OCI-LY7 (cell line): Measurements from ENCODE around the gene DCC. TPM values are rescaled to one million over a fixed set of nuclear protein-coding genes. Genes with fewer than 3 reads are reported as not detected.

ENCODE experiments used
- BruUV-seq: library from RNA; stranded (reverse); fragments of 400-500 nt; replicated peaks from 2 replicates; lab custom pipeline; 2021; lab: Mats Ljungman, UMichigan
- CTCF ChIA-PET: fragments of 300-600 bp; sonication (Branson Sonifier 250); formaldehyde crosslinking; loops from one replicate; lab custom pipeline; 2022; ENCODE audit warnings: antibody characterized with exemption; ENCODE audit not compliant: unreplicated experiment; lab: Charles Lee
- POLR2A ChIA-PET: fragments of 300-600 bp; sonication (Branson Sonifier 250); formaldehyde crosslinking; loops from one replicate; lab custom pipeline; 2022; ENCODE audit warnings: antibody characterized with exemption; lab: Charles Lee
- DNase-seq: peaks from one replicate; pipeline ENCODE4 v3.0.0-alpha.2; 2015; ENCODE audit warnings: low spot score
- H2AFZ ChIP-seq: fragments of 200-600 bp; sonication (generic), shearing (Covaris generic); 2 replicates; pipeline ENCODE4 v1.6.1; 2014; ENCODE audit warnings: mild to moderate bottlenecking, antibody characterized with exemption, low read length, moderate library complexity
- H3K27ac ChIP-seq: fragments of 200-600 bp; sonication (generic); 2 replicates; pipeline ENCODE4 v1.5.1; 2014; ENCODE audit warnings: mixed run types, low read depth, mild to moderate bottlenecking, moderate library complexity, low read length, inconsistent platforms; ENCODE audit not compliant: poor library complexity, severe bottlenecking
- H3K36me3 ChIP-seq: fragments of 200-600 bp; sonication (generic); 2 replicates; pipeline ENCODE4 v1.6.1; 2014; ENCODE audit warnings: mild to moderate bottlenecking, antibody characterized with exemption, low read length, moderate library complexity, mixed read lengths; ENCODE audit not compliant: insufficient read depth
- H3K4me1 ChIP-seq: fragments of 200-600 bp; sonication (generic); 2 replicates; pipeline ENCODE4 v1.5.1; 2014; ENCODE audit warnings: mild to moderate bottlenecking, low read length; ENCODE audit not compliant: insufficient read depth, poor library complexity, severe bottlenecking
- H3K4me2 ChIP-seq: fragments of 200-600 bp; sonication (generic); 2 replicates; pipeline ENCODE4 v1.6.1; 2014; ENCODE audit warnings: mild to moderate bottlenecking, low read length
- H3K4me3 ChIP-seq: fragments of 200-600 bp; sonication (generic); 2 replicates; pipeline ENCODE4 v1.5.1; 2014; ENCODE audit warnings: mild to moderate bottlenecking, low read depth, low read length; ENCODE audit not compliant: poor library complexity, severe bottlenecking
- H3K79me2 ChIP-seq: fragments of 200-600 bp; sonication (generic); 2 replicates; pipeline ENCODE4 v1.6.1; 2016; ENCODE audit warnings: low read depth, mild to moderate bottlenecking, low read length, moderate library complexity, mixed read lengths; ENCODE audit not compliant: insufficient read depth
- H3K9me2 ChIP-seq: fragments of 200-600 bp; sonication (generic); 2 replicates; pipeline ENCODE4 v1.6.1; 2016; ENCODE audit warnings: mild to moderate bottlenecking, low read length, mixed read lengths; ENCODE audit not compliant: insufficient read depth
- H3K9me3 ChIP-seq: fragments of 200-600 bp; sonication (generic); 2 replicates; pipeline ENCODE4 v1.6.1; 2014; ENCODE audit warnings: mild to moderate bottlenecking, mixed run types, low read length, mixed read lengths
- H4K20me1 ChIP-seq: fragments of 200-600 bp; sonication (generic); 2 replicates; pipeline ENCODE4 v1.6.1; 2014; ENCODE audit warnings: mild to moderate bottlenecking, antibody characterized with exemption, low read length, moderate library complexity, mixed read lengths; ENCODE audit not compliant: insufficient read depth
- EZH2phosphoT487 ChIP-seq: fragments of 200-600 bp; sonication (generic); IDR thresholded peaks from 2 replicates; pipeline ENCODE4 v1.6.1; 2018; ENCODE audit warnings: low read depth, borderline replicate concordance, mild to moderate bottlenecking, mixed run types, antibody characterized with exemption, low read length, moderate library complexity, mixed read lengths
- intact Hi-C: fragments of 100-400 bp; cut with micrococcal nuclease; formaldehyde crosslinking; loops from one replicate; pipeline ENCODE4 v1.10.0; 2022; ENCODE audit not compliant: unreplicated experiment
- total RNA-seq, 2 experiments: library from RNA; depleted of rRNA in 1 of 2; stranded (reverse); fragments of >200 nt in 1 of 2; shearing (Covaris generic) in 1 of 2; gene quantifications; 2 replicates each; pipeline ENCODE4 v1.2.3, GENCODE V29; 2014 to 2022
- TF ChIP-seq, protein P1 (sequence below): fragments of 200-600 bp; sonication (generic); conservative IDR thresholded peaks from 2 replicates; pipeline ENCODE4 v1.5.1; 2014; ENCODE audit warnings: mild to moderate bottlenecking, antibody characterized with exemption, low read length, moderate library complexity, mixed read lengths

The DCC gene
- total RNA-seq, 2 experiments from 2014 or later, result not detected

DNA sequence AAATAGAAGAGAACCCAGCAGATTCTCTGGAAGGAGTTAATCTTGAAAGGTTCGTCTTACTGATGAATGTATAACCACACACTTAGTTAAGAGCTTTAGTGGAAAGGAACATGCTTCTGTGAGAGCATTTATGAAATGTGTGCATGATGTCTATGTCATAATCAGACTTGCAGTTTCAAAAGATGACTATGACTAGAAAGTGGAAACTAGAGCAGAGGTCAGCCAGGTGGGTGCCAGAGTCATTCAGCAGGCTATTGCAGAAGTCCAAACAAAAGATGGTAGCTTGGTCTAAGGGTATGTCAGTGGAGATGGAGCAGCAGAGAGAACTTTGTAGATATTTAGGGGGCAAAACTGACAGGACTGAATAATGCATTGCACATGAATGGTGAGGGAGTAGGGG lies 825.8 kb downstream of the DCC start:
- no peak for DNase-seq
- Histone ChIP-seq H3K4me3 (no peak overlapping the region), H3K4me2 (no peak overlapping the region), H3K9me2 (no peaks in the 10 kb centered on the region), H3K9me3 (no peaks in the 10 kb centered on the region), H3K36me3 (no peaks in the 10 kb centered on the region), H3K79me2 (no peaks in the 10 kb centered on the region), H2AFZ (no peak overlapping the region), H3K4me1 (no peaks in the 10 kb centered on the region), H3K27ac (no peak overlapping the region), H4K20me1 (no peaks in the 10 kb centered on the region)
- no TSS peak for BruUV-seq
- ChIA-PET POLR2A (no interaction called here), CTCF (no interaction called here)
- intact Hi-C loops, result no loop called here
- TF ChIP-seq EZH2phosphoT487, result no peak
- TF ChIP-seq, protein P1, sequence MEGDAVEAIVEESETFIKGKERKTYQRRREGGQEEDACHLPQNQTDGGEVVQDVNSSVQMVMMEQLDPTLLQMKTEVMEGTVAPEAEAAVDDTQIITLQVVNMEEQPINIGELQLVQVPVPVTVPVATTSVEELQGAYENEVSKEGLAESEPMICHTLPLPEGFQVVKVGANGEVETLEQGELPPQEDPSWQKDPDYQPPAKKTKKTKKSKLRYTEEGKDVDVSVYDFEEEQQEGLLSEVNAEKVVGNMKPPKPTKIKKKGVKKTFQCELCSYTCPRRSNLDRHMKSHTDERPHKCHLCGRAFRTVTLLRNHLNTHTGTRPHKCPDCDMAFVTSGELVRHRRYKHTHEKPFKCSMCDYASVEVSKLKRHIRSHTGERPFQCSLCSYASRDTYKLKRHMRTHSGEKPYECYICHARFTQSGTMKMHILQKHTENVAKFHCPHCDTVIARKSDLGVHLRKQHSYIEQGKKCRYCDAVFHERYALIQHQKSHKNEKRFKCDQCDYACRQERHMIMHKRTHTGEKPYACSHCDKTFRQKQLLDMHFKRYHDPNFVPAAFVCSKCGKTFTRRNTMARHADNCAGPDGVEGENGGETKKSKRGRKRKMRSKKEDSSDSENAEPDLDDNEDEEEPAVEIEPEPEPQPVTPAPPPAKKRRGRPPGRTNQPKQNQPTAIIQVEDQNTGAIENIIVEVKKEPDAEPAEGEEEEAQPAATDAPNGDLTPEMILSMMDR, result no peak

DNA sequence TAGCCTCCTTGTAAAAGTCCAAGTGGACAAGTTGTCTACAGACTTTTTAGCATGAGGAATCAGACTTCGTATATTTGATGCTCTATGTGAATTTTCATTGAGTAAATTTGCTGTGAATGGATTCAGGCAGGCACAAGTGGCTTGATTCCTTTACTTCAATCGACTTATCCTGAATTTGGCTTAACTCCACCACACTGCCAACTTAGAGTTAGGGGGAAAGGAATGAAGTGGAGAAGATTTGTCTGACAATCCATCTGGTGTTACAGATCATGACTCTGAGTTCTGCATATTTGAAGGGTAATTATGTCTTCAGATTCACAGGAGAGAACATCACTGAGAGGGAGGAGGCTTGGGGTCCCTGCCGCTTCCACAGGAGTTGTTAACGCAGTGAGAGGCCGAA lies 829.3 kb downstream of the DCC start:
- no peaks in the 10 kb centered on the region for H3K4me1 ChIP-seq
- no peaks in the 10 kb centered on the region for H3K36me3 ChIP-seq
- intact Hi-C loops, result no loop called here
- H3K9me3 ChIP-seq, result no peaks in the 10 kb centered on the region
- H2AFZ ChIP-seq, result no peak overlapping the region
- no peaks in the 10 kb centered on the region for H4K20me1 ChIP-seq
- CTCF ChIA-PET, result no interaction called here
- H3K27ac ChIP-seq, result no peak overlapping the region
- no peaks in the 10 kb centered on the region for H3K79me2 ChIP-seq
- no peaks in the 10 kb centered on the region for H3K9me2 ChIP-seq
- no peak overlapping the region for H3K4me2 ChIP-seq
- DNase-seq, result no peak
- POLR2A ChIA-PET, result no interaction called here
- no peak for TF ChIP-seq EZH2phosphoT487
- TF ChIP-seq, protein P1, result no peak
- no TSS peak for BruUV-seq
- no peak overlapping the region for H3K4me3 ChIP-seq

DNA sequence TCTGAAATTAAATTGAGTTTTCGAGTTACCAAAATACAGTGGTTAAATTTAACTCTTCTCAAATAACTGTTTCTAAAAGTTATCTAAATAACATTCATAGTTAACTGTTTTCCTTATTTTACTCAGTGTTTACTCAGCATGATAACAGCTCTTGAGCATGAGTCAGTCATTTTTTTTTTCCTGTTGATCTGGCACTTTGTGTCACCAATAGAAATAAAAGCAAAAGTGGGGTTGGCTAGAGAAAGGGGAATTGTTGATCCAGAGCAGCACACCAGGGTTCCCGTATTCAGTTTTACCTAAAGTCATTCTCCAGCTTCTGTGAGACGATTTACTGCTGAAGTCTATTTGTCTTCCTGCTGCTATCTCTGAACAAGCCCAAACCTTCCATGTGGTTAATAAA lies 851.6 kb downstream of the DCC start:
- ChIA-PET CTCF (no interaction called here), POLR2A (no interaction called here)
- intact Hi-C loops, result no loop called here
- Histone ChIP-seq H3K9me2 (no peaks in the 10 kb centered on the region), H3K4me1 (no peaks in the 10 kb centered on the region), H3K4me3 (no peak overlapping the region), H2AFZ (no peak overlapping the region), H3K27ac (no peak overlapping the region), H3K4me2 (no peak overlapping the region), H3K36me3 (no peaks in the 10 kb centered on the region), H3K79me2 (no peaks in the 10 kb centered on the region), H4K20me1 (no peaks in the 10 kb centered on the region), H3K9me3 (no peaks in the 10 kb centered on the region)
- DNase-seq, result no peak
- BruUV-seq, result no TSS peak
- TF ChIP-seq EZH2phosphoT487, result no peak
- TF ChIP-seq, protein P1, result no peak
